ENCODE results near the gene SAMD8. TPM values are rescaled to one million over a fixed set of nuclear protein-coding genes. Genes with fewer than 3 reads are reported as not detected.

The SAMD8 gene
- total RNA-seq, 1 experiment from 2014 or later, result 23.6 TPM

- ChIA-PET CTCF (interaction anchor here (1.3 kb wide), 1 partner anchor 8 kb away, joined by 7 read pairs; no protein-coding TSS in a partner anchor), RAD21 (ENCODE audit: low non-redundant PET in 1 of 2, low total read pairs in 2 of 2, uncharacterized antibody in 2 of 2, unreplicated experiment in 2 of 2) (no interaction called here), POLR2A (interaction anchor here (0.6 kb wide), 1 partner anchor 8 kb away, joined by 3 read pairs; no protein-coding TSS in a partner anchor)
- no peak overlapping the region for H3K9ac ChIP-seq (ENCODE audit: low read length)
- H3K27me3 ChIP-seq (ENCODE audit: insufficient read depth, low read length), result no peaks in the 10 kb centered on the region
- no peaks in the 10 kb centered on the region; a peak in 1 of 4 replicates for H3K36me3 ChIP-seq (ENCODE audit: control insufficient read depth in 1 of 2, insufficient read depth in 2 of 2, low read length in 2 of 2)
- no TSS peak for BruUV-seq (replicated peaks)
- intact Hi-C loops (cut with micrococcal nuclease), result no loop called here
- H4K20me1 ChIP-seq (ENCODE audit: insufficient read depth), result no peaks in the 10 kb centered on the region
- no peaks in the 10 kb centered on the region for H3K9me3 ChIP-seq (ENCODE audit: control insufficient read depth in 1 of 2, insufficient read depth in 1 of 2, low read depth in 1 of 2, low read length in 2 of 2)
- no peaks in the 10 kb centered on the region for H3K9me2 ChIP-seq (ENCODE audit: insufficient read depth)
- no peak overlapping the region for H3K27ac ChIP-seq (ENCODE audit: low read depth, low read length)
- H3K4me2 ChIP-seq (ENCODE audit: low read length), result no peak overlapping the region
- H3K4me1 ChIP-seq (ENCODE audit: control insufficient read depth in 1 of 2, insufficient read depth in 2 of 2, low read length in 2 of 2), result no peaks in the 10 kb centered on the region
- no peak for ATAC-seq
- H3K79me2 ChIP-seq (ENCODE audit: insufficient read depth, low read length), result no peaks in the 10 kb centered on the region
- no peak overlapping the region for H3K4me3 ChIP-seq (replicated peaks in 1 of 2; ENCODE audit: low read depth in 1 of 2, low read length in 2 of 2)
- H2AFZ ChIP-seq (ENCODE audit: low read depth, low read length, poor library complexity, severe bottlenecking), result no peak overlapping the region
- DNase-seq (ENCODE audit: low read depth, low spot score), result no peak
- TF ChIP-seq RAD21 (IDR thresholded peaks at IDR 0.05; ENCODE audit: low read depth), result no peak
- no peak for TF ChIP-seq SIN3A (IDR thresholded peaks at IDR 0.05; ENCODE audit: low read depth)
- no peak for TF ChIP-seq CTCF (IDR thresholded peaks at IDR 0.05 in 2 of 3, conservative IDR thresholded peaks at IDR 0.05 in 1 of 3; ENCODE audit: borderline replicate concordance in 1 of 3, insufficient read depth in 1 of 3, low read depth in 2 of 3, low read length in 2 of 3)
- no peak for TF ChIP-seq ELF1 (IDR thresholded peaks at IDR 0.05; ENCODE audit: borderline replicate concordance, low read depth)
- no peak for TF ChIP-seq ZBTB33 (IDR thresholded peaks at IDR 0.05; ENCODE audit: extremely low read depth, insufficient replicate concordance, low read length)
- TF ChIP-seq ZFX (IDR thresholded peaks at IDR 0.05), result no peak
- no peak for TF ChIP-seq ATF3 (IDR thresholded peaks at IDR 0.05)
- no peak for TF ChIP-seq MAX (IDR thresholded peaks at IDR 0.05)
- no peak for TF ChIP-seq POLR2AphosphoS5 (IDR thresholded peaks at IDR 0.05; ENCODE audit: low read depth, low read length)
- no peak for TF ChIP-seq JUND (IDR thresholded peaks at IDR 0.05)
- TF ChIP-seq REST (IDR thresholded peaks at IDR 0.05; ENCODE audit: low read depth), result no peak
- TF ChIP-seq EZH2 (IDR thresholded peaks at IDR 0.05), result no peak
- no peak for TF ChIP-seq EGR1 (IDR thresholded peaks at IDR 0.05; ENCODE audit: low read depth)
- no peak for TF ChIP-seq CBX3 (IDR thresholded peaks at IDR 0.05; ENCODE audit: low read depth)
- no peak for TF ChIP-seq POLR2A (IDR thresholded peaks at IDR 0.05; ENCODE audit: borderline replicate concordance, extremely low read depth, insufficient read depth, insufficient read length)
- no peak for TF ChIP-seq SRF (IDR thresholded peaks at IDR 0.05; ENCODE audit: low read depth)
- no peak for TF ChIP-seq FOSL1 (IDR thresholded peaks at IDR 0.05; ENCODE audit: low read depth)
- no peak for TF ChIP-seq SP1 (IDR thresholded peaks at IDR 0.05; ENCODE audit: low read depth)
- TF ChIP-seq ZNF274 (IDR thresholded peaks at IDR 0.05; ENCODE audit: low read depth, low read length), result no peak
- no peak for TF ChIP-seq TCF7L2 (IDR thresholded peaks at IDR 0.05; ENCODE audit: borderline replicate concordance, extremely low read depth, insufficient read depth, insufficient read length)
Observed at GRCh38 chr10:75179657-75180177, 68.3 kb downstream of the SAMD8 start.

All from HCT116 (cell line).